Keratinocyte (primary cell): ENCODE results near the gene SLC24A5. TPM values are rescaled to one million over a fixed set of nuclear protein-coding genes. Genes with fewer than 3 reads are reported as not detected.
A peak's percentile ranks its signal among the peaks of the same experiment; 100 is the strongest.

Source experiments
- DNase-seq: peaks from one replicate; pipeline ENCODE4 v3.0.0-alpha.2; 2011; ENCODE audit warnings: low read depth, missing footprints, low spot score
- FAIRE-seq: peaks from 2 replicates; lab custom pipeline; 2011; peaks lifted over from hg19 to GRCh38; lab: Jason Lieb, UNC
- H2AFZ ChIP-seq: 2 replicates; pipeline ENCODE4 v1.6.0; 2012; ENCODE audit warnings: low read length, control low read depth, inconsistent platforms; ENCODE audit not compliant: control insufficient read depth
- H3K27ac ChIP-seq: 2 replicates; pipeline ENCODE4 v1.5.1; 2011; ENCODE audit warnings: low read length; ENCODE audit not compliant: control insufficient read depth, insufficient read depth
- H3K27me3 ChIP-seq: 3 replicates; pipeline ENCODE4 v1.6.0; 2011; ENCODE audit warnings: low read length; ENCODE audit not compliant: control insufficient read depth, insufficient read depth; ENCODE audit errors: extremely low read depth
- H3K36me3 ChIP-seq, 2 experiments: 2 replicates in 1 of 2; 3 replicates in 1 of 2; pipeline ENCODE4 v1.5.1; 2011; ENCODE audit warnings: low read length in 2 of 2, mild to moderate bottlenecking in 1 of 2; ENCODE audit not compliant: control insufficient read depth in 2 of 2, insufficient read depth in 2 of 2; ENCODE audit errors: extremely low read depth in 1 of 2
- H3K4me1 ChIP-seq: 3 replicates; pipeline ENCODE4 v1.5.1; 2011; ENCODE audit warnings: low read length; ENCODE audit not compliant: control insufficient read depth, insufficient read depth; ENCODE audit errors: extremely low read depth
- H3K4me2 ChIP-seq: 3 replicates; pipeline ENCODE4 v1.6.0; 2011; ENCODE audit warnings: low read depth, low read length; ENCODE audit not compliant: control insufficient read depth, insufficient read depth; ENCODE audit errors: extremely low read depth
- H3K4me3 ChIP-seq, 3 experiments: fragments of 200-600 bp in 1 of 3; sonication (generic) in 1 of 3; 2 replicates in 2 of 3; 3 replicates in 1 of 3; pipeline ENCODE4 v1.5.1; 2011 to 2016; ENCODE audit warnings: low read length in 3 of 3, mild to moderate bottlenecking in 3 of 3, control low read depth in 2 of 3, inconsistent platforms in 1 of 3, low read depth in 1 of 3, mixed read lengths in 1 of 3, mixed run types in 1 of 3, moderate library complexity in 1 of 3; ENCODE audit not compliant: control insufficient read depth in 2 of 3, insufficient read depth in 2 of 3; ENCODE audit errors: extremely low read depth in 1 of 3
- H3K79me2 ChIP-seq: 2 replicates; pipeline ENCODE4 v1.6.0; 2012; ENCODE audit warnings: low read length; ENCODE audit not compliant: control insufficient read depth, insufficient read depth
- H3K9ac ChIP-seq: 3 replicates; pipeline ENCODE4 v1.6.0; 2011; ENCODE audit warnings: low read length; ENCODE audit not compliant: control insufficient read depth, insufficient read depth; ENCODE audit errors: extremely low read depth
- H3K9me1 ChIP-seq: 3 replicates; pipeline ENCODE4 v1.6.0; 2011; ENCODE audit warnings: low read length; ENCODE audit not compliant: control insufficient read depth, insufficient read depth; ENCODE audit errors: extremely low read depth
- H3K9me3 ChIP-seq: 2 replicates; pipeline ENCODE4 v1.5.1; 2012; ENCODE audit warnings: low read depth, low read length; ENCODE audit not compliant: control insufficient read depth
- H4K20me1 ChIP-seq: 3 replicates; pipeline ENCODE4 v1.6.0; 2011; ENCODE audit warnings: low read length; ENCODE audit not compliant: control insufficient read depth, insufficient read depth; ENCODE audit errors: extremely low read depth
- EZH2 ChIP-seq: IDR thresholded peaks from one replicate; pipeline ENCODE4 v1.6.1; 2012; ENCODE audit warnings: inconsistent platforms, mild to moderate bottlenecking, low read length, moderate library complexity
- dilution Hi-C: fragments of 300-500 bp; cut with MboI; formaldehyde crosslinking; loops from one replicate; pipeline ENCODE4 v1.7.0; 2020; ENCODE audit warnings: low sequenced_read_pairs; ENCODE audit not compliant: extremely low pct_ligation_motif_present
- polyA plus RNA-seq, 5 experiments: library from polyadenylated mRNA; depleted of rRNA in 3 of 5; stranded (reverse) in 3 of 5; stranded (forward) in 1 of 5; unstranded in 1 of 5; fragments of >200 nt; gene quantifications; 1 replicate in 1 of 5; 2 replicates in 3 of 5; 3 replicates in 1 of 5; pipeline versions ENCODE4 v1.2.1 to v1.2.3, GENCODE V29; 2011 to 2012; ENCODE audit warnings: missing spikeins in 2 of 5, low read depth in 1 of 5, low replicate concordance in 1 of 5
- TF ChIP-seq, protein P1 (sequence below), 3 experiments: IDR thresholded peaks in 1 of 3; conservative IDR thresholded peaks in 1 of 3; optimal IDR thresholded peaks in 1 of 3; 2 replicates in 2 of 3; 3 replicates in 1 of 3; pipeline versions ENCODE3 to v1.5.1; 2011; ENCODE audit warnings: low read length in 3 of 3, mild to moderate bottlenecking in 3 of 3, moderate library complexity in 2 of 3, control low read depth in 1 of 3, inconsistent platforms in 1 of 3; ENCODE audit not compliant: insufficient read depth in 2 of 3; ENCODE audit errors: extremely low read depth in 1 of 3

The SLC24A5 gene
- polyA plus RNA-seq, 1 donor (not counting 4 experiments of a cell fraction or from before 2014, with no cell fraction given): 0.04 TPM

- H4K20me1 ChIP-seq: no peaks in the 10 kb centered on the region
- dilution Hi-C loops: no loop called here
- FAIRE-seq: no peak
- H3K4me1 ChIP-seq: no peaks in the 10 kb centered on the region
- no peak overlapping the region for H3K9ac ChIP-seq
- no peaks in the 10 kb centered on the region for H3K9me1 ChIP-seq
- H3K36me3 ChIP-seq: no peaks in the 10 kb centered on the region
- H3K79me2 ChIP-seq: no peaks in the 10 kb centered on the region
- no peak overlapping the region for H3K27ac ChIP-seq
- no peak overlapping the region for H3K4me3 ChIP-seq
- no peak for DNase-seq
- H3K4me2 ChIP-seq: peak overlapping the region; percentile 31
- H3K27me3 ChIP-seq: no peaks in the 10 kb centered on the region
- no peaks in the 10 kb centered on the region for H3K9me3 ChIP-seq
- H2AFZ ChIP-seq: no peak overlapping the region
- TF ChIP-seq, protein P1, sequence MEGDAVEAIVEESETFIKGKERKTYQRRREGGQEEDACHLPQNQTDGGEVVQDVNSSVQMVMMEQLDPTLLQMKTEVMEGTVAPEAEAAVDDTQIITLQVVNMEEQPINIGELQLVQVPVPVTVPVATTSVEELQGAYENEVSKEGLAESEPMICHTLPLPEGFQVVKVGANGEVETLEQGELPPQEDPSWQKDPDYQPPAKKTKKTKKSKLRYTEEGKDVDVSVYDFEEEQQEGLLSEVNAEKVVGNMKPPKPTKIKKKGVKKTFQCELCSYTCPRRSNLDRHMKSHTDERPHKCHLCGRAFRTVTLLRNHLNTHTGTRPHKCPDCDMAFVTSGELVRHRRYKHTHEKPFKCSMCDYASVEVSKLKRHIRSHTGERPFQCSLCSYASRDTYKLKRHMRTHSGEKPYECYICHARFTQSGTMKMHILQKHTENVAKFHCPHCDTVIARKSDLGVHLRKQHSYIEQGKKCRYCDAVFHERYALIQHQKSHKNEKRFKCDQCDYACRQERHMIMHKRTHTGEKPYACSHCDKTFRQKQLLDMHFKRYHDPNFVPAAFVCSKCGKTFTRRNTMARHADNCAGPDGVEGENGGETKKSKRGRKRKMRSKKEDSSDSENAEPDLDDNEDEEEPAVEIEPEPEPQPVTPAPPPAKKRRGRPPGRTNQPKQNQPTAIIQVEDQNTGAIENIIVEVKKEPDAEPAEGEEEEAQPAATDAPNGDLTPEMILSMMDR (optimal IDR thresholded peaks at IDR 0.05 in 1 of 3, IDR thresholded peaks at IDR 0.05 in 1 of 3, conservative IDR thresholded peaks at IDR 0.05 in 1 of 3; ENCODE audit: extremely low read depth in 1 of 3, insufficient read depth in 2 of 3, low read length in 3 of 3): no peak
Measured at GRCh38 chr15:48103647-48104046, 17.1 kb upstream of the SLC24A5 start.

- Histone ChIP-seq H3K4me2 (no peak overlapping the region), H4K20me1 (no peaks in the 10 kb centered on the region), H3K4me3 (no peak overlapping the region), H3K79me2 (no peaks in the 10 kb centered on the region), H3K27me3 (no peaks in the 10 kb centered on the region), H3K4me1 (no peaks in the 10 kb centered on the region), H2AFZ (no peak overlapping the region), H3K9ac (no peak overlapping the region), H3K27ac (no peak overlapping the region), H3K9me1 (no peaks in the 10 kb centered on the region), H3K9me3 (no peaks in the 10 kb centered on the region), H3K36me3 (no peaks in the 10 kb centered on the region)
- dilution Hi-C loops: no loop called here
- FAIRE-seq: no peak
- no peak for TF ChIP-seq EZH2
- TF ChIP-seq, protein P1 (optimal IDR thresholded peaks at IDR 0.05 in 1 of 3, IDR thresholded peaks at IDR 0.05 in 1 of 3, conservative IDR thresholded peaks at IDR 0.05 in 1 of 3; ENCODE audit: extremely low read depth in 1 of 3, insufficient read depth in 2 of 3, low read length in 3 of 3): no peak
- no peak for DNase-seq
Measured at GRCh38 chr15:48105936-48106335, 14.9 kb upstream of the SLC24A5 start.
